Prostate gland (tissue), 2 donors: ENCODE results near the gene HTR7.

Source experiments
- POLR2A ChIP-seq: fragments of 450-650 bp; IDR thresholded peaks from one replicate; pipeline ENCODE4 v1.6.1; 2016; ENCODE audit warnings: antibody characterized with exemption, mild to moderate bottlenecking
- POLR2AphosphoS5 ChIP-seq: sonication (generic); formaldehyde crosslinking; IDR thresholded peaks from one replicate; pipeline ENCODE4 v1.6.1; 2017; ENCODE audit warnings: antibody characterized with exemption
- TF ChIP-seq, protein P1 (sequence below), 4 experiments: fragments of 200-600 bp in 2 of 4; fragments of 450-650 bp in 2 of 4; sonication (generic) in 2 of 4; IDR thresholded peaks; 1 replicate in 3 of 4; 2 replicates in 1 of 4; pipeline ENCODE4 v1.5.1; 2016 to 2019; ENCODE audit warnings: antibody characterized with exemption in 4 of 4, mild to moderate bottlenecking in 2 of 4, moderate library complexity in 2 of 4

DNA sequence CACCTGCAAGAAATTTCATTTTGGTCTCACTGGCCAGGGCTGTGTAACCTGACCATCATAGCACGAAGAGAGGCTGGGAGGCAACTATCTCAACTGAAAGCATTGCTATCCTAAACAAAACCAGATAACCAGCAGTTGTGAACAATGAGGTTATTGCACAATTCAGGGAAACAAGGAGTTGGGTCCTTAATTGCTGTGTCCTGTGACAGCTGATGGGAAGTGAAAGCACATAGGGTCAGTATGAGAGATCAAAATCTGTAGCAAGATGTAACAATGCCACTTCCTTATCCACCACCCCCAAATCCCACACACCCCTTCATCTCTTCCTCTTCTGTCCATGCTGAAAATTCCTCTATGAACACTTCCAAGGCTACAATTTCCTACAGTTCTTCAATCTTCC, 80.2 kb downstream of the HTR7 start:
- no peak for TF ChIP-seq POLR2A
- TF ChIP-seq, protein P1, sequence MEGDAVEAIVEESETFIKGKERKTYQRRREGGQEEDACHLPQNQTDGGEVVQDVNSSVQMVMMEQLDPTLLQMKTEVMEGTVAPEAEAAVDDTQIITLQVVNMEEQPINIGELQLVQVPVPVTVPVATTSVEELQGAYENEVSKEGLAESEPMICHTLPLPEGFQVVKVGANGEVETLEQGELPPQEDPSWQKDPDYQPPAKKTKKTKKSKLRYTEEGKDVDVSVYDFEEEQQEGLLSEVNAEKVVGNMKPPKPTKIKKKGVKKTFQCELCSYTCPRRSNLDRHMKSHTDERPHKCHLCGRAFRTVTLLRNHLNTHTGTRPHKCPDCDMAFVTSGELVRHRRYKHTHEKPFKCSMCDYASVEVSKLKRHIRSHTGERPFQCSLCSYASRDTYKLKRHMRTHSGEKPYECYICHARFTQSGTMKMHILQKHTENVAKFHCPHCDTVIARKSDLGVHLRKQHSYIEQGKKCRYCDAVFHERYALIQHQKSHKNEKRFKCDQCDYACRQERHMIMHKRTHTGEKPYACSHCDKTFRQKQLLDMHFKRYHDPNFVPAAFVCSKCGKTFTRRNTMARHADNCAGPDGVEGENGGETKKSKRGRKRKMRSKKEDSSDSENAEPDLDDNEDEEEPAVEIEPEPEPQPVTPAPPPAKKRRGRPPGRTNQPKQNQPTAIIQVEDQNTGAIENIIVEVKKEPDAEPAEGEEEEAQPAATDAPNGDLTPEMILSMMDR (IDR thresholded peaks at IDR 0.05), result no peak
- TF ChIP-seq POLR2AphosphoS5, result no peak
